GM06990 (cell line): ENCODE measurements around the gene CYFIP2.

ENCODE experiments used
- DNase-seq: peaks from one replicate; pipeline ENCODE4 v3.0.0-alpha.2; 2011; ENCODE audit not compliant: insufficient read length; ENCODE audit errors: extremely low read depth
- H3K27me3 ChIP-seq: replicated peaks from 2 replicates; pipeline ENCODE4 v1.6.0; 2011; ENCODE audit warnings: low read length; ENCODE audit not compliant: control insufficient read depth, insufficient read depth
- H3K36me3 ChIP-seq: 2 replicates; pipeline ENCODE4 v1.5.1; 2011; ENCODE audit warnings: low read length; ENCODE audit not compliant: control insufficient read depth, insufficient read depth
- H3K4me3 ChIP-seq: replicated peaks from 2 replicates; pipeline ENCODE4 v1.5.1; 2011; ENCODE audit warnings: low read depth, mild to moderate bottlenecking, control low read depth, low read length
- TF ChIP-seq, protein P1 (sequence below): IDR thresholded peaks from 2 replicates; pipeline ENCODE4 v1.5.1; 2011; ENCODE audit warnings: low read length, control low read depth, mild to moderate bottlenecking, inconsistent platforms; ENCODE audit not compliant: insufficient read depth, poor library complexity, severe bottlenecking

CYFIP2 gene

GRCh38 chr5:157285310-157286035 is 19.6 kb downstream of the CYFIP2 start:
- TF ChIP-seq, protein P1, sequence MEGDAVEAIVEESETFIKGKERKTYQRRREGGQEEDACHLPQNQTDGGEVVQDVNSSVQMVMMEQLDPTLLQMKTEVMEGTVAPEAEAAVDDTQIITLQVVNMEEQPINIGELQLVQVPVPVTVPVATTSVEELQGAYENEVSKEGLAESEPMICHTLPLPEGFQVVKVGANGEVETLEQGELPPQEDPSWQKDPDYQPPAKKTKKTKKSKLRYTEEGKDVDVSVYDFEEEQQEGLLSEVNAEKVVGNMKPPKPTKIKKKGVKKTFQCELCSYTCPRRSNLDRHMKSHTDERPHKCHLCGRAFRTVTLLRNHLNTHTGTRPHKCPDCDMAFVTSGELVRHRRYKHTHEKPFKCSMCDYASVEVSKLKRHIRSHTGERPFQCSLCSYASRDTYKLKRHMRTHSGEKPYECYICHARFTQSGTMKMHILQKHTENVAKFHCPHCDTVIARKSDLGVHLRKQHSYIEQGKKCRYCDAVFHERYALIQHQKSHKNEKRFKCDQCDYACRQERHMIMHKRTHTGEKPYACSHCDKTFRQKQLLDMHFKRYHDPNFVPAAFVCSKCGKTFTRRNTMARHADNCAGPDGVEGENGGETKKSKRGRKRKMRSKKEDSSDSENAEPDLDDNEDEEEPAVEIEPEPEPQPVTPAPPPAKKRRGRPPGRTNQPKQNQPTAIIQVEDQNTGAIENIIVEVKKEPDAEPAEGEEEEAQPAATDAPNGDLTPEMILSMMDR: no peak
- Histone ChIP-seq H3K4me3 (no peak overlapping the region), H3K36me3 (peaks cover 30% of the 10 kb centered on the region), H3K27me3 (no peaks in the 10 kb centered on the region)
- no peak for DNase-seq

DNA sequence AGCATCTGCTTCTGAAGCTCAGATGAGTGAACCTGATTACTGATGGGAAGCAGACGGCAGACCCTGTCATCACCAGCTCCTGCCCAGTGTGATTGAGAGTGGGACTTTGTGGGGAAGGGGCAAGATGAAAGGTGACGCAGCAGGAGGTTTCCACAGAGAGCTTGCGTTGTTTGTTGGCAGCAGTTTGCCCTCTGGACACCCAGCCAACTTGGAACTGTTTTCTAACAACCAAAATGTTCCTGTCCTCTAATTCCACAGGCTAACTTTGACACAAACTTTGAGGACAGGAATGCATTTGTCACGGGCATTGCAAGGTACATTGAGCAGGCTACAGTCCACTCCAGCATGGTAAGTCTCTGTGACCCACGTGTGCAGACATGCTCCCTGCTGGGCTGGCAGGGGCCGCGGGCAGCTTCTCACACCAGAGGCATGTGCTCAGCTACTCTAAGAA is 20.9 kb downstream of the CYFIP2 start:
- Histone ChIP-seq H3K4me3 (no peak overlapping the region), H3K27me3 (no peaks in the 10 kb centered on the region), H3K36me3 (peaks cover 39% of the 10 kb centered on the region)
- no peak for DNase-seq
- TF ChIP-seq, protein P1: no peak

DNA sequence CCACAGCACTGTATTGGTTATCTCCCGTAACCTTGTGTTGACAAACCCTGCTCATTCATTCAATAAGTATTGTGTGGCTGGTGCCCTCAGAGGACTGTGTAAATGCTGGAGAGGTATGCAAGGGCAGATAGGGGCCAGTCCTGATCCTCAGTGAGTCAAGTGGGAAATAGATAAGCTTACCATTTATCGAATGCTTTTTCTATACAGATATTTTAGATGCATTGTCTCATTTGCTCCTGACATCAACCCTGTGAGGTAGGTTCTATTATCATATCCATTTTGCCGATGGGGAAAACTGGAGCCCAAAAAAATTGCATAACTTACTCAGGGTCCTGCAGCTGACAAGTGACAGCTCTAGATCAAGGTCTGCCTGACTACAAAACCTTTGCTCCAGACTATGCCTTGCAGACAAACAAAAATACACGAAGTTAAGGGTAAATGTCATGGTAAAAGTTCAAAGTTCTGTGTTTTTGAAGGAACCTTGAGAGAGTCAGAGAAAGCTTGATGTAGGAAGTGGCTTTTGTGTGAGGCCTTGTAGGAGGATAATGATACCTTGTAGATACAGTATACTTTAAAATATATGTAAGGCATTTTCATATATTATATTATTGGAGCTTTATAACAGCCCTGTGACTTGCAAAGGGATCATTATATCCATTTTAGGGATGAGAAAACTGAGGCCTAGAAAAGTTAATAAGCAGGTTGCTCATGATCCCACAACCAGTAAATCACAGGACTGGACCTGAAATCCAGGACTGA is 22.7 kb downstream of the CYFIP2 start:
- Histone ChIP-seq H3K4me3 (no peak overlapping the region), H3K27me3 (no peaks in the 10 kb centered on the region), H3K36me3 (peaks cover 39% of the 10 kb centered on the region)
- no peak for DNase-seq
- TF ChIP-seq, protein P1: no peak

GRCh38 chr5:157289164-157289819 is 23.4 kb downstream of the CYFIP2 start:
- Histone ChIP-seq H3K4me3 (no peak overlapping the region), H3K36me3 (peaks cover 39% of the 10 kb centered on the region), H3K27me3 (no peaks in the 10 kb centered on the region)
- no peak for DNase-seq
- TF ChIP-seq, protein P1: no peak

DNA sequence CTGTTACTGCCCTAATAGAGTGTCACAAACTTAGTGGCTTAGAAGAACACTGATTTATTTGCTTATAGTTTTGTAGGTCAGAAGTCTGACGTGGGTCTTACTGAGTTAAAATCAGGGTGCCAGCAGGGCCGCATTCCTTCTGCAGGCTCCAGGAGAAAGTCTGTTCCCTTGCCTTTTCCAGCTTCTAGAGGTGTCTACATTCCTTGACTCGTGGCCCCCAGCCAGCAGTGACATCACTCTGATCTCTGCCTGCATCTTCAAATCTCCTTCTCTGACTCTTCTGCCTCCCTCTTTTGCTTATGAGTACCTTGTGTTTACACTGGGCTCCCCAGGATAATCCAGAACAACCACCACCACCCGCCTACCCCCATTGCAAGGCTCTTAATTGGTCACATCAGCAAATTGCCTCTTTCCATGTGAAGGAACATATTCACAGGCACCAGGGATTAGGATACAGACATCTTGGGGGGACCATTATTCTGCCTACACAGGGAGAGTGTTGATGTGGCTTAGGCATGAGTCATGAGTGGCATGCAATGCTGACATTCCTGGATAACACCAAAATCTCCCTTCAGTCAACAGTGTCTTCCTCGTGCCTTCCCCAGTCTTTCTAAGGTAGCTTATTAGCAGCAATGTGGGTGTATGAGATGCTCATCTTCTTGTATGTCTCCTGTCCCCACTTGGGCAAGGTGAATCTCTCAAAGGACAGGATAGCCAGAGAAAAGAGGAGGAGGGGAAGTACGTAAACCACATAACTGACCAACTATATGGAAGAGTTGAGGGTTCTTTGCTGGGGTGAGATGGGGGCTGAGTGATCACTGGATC is 24.4 kb downstream of the CYFIP2 start:
- Histone ChIP-seq H3K4me3 (no peak overlapping the region), H3K27me3 (no peaks in the 10 kb centered on the region), H3K36me3 (peaks cover 41% of the 10 kb centered on the region)
- TF ChIP-seq, protein P1: no peak
- no peak for DNase-seq
